Breast epithelium (tissue), 4 donors: Measurements from ENCODE around the gene PFKP. TPM values are rescaled to one million over a fixed set of nuclear protein-coding genes. Genes with fewer than 3 reads are reported as not detected.
A peak's percentile ranks its signal among the peaks of the same experiment; 100 is the strongest.

Source experiments
- DNase-seq, 2 donors: peaks; one replicate each; pipeline ENCODE4 v3.0.0-alpha.2; 2019; ENCODE audit warnings: low spot score in 2 of 2
- H3K27ac ChIP-seq, 2 donors: fragments of 200-600 bp; sonication (generic) in 1 of 2; one replicate each; pipeline ENCODE4 v1.5.1; 2016 to 2019; ENCODE audit warnings: mild to moderate bottlenecking in 1 of 2
- H3K27me3 ChIP-seq, 2 donors: fragments of 200-600 bp; sonication (generic) in 1 of 2; one replicate each; pipeline versions ENCODE4 v1.5.1 to v1.6.0; 2017 to 2019; ENCODE audit warnings: control low read depth in 1 of 2, mild to moderate bottlenecking in 1 of 2
- H3K36me3 ChIP-seq: fragments of 200-600 bp; one replicate; pipeline ENCODE4 v1.5.1; 2019
- H3K4me1 ChIP-seq, 2 donors: fragments of 200-600 bp; sonication (generic); one replicate each; pipeline ENCODE4 v1.5.1; 2016 to 2019; ENCODE audit warnings: control low read depth in 1 of 2
- H3K4me3 ChIP-seq, 3 donors: fragments of 200-600 bp; sonication (generic); 1 replicate in 2 of 3; 2 replicates in 1 of 3; pipeline ENCODE4 v1.5.1; 2016 to 2019; ENCODE audit warnings: mild to moderate bottlenecking in 3 of 3, moderate library complexity in 2 of 3
- H3K9me3 ChIP-seq, 2 donors: fragments of 200-600 bp; sonication (generic) in 1 of 2; one replicate each; pipeline ENCODE4 v1.5.1; 2016 to 2019; ENCODE audit warnings: control low read depth in 1 of 2
- CTCF ChIP-seq, 3 donors: fragments of 450-650 bp; IDR thresholded peaks; one replicate each; pipeline ENCODE4 v1.5.1; 2016 to 2017; ENCODE audit warnings: antibody characterized with exemption in 3 of 3, mild to moderate bottlenecking in 3 of 3, moderate library complexity in 3 of 3
- POLR2A ChIP-seq: fragments of 450-650 bp; IDR thresholded peaks from one replicate; pipeline ENCODE4 v1.6.1; 2016; ENCODE audit warnings: antibody characterized with exemption, mild to moderate bottlenecking, moderate library complexity
- POLR2AphosphoS5 ChIP-seq, 3 donors: sonication (generic); formaldehyde crosslinking; IDR thresholded peaks; one replicate each; pipeline ENCODE4 v1.6.1; 2017; ENCODE audit warnings: antibody characterized with exemption in 3 of 3
- intact Hi-C: fragments of 100-400 bp; cut with DNase I; formaldehyde crosslinking; loops from one replicate; pipeline ENCODE4 v1.15.1; 2023; ENCODE audit warnings: low total_unique reads
- total RNA-seq, 3 donors: library from RNA; depleted of rRNA; stranded (reverse); fragments of >200 nt; gene quantifications; one replicate each; pipeline ENCODE4 v1.1.0, GENCODE V29; 2016

Gene PFKP
- total RNA-seq, 3 donors from 2014 or later, result 16.0 to 37.0 (median 32.9) TPM

GRCh38 chr10:3099291-3100092, 32.1 kb downstream of the PFKP start:
- DNase-seq, result no peak

DNA sequence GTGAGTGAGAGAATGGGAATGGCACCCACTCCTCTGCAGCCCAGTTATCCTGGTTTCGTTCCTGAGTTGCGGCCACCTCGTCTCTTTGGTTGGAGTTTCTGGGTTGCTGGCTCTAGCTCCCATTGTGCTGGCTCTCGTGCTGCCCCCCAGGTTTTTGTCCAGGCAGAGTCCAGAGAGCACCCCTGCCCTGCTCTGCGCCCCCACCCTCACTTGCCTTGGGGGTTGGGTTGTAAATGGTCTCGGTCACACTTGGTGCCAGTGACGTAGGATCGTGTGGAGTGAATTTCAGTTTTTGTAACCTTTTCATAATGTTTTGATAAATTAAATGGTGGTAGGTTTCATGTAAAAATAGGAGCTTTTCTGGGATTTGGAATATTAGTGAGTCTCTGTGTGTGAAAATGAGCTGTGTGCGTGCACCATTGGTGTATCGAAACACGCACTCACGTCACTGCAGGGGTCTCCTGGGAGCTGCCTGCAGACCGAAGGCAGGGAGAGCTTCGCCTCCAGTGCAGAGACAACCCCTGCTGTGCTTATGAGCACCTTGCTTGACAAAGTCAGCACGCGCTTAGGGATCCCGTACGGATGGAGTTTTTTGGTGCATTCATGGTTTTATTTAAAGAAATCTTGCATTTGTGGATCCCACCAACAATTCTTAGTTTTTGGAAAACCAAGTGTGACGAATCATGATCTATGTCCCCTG, 32.9 kb downstream of the PFKP start:
- Histone ChIP-seq H3K27me3 (no peaks in the 10 kb centered on the region), H3K36me3 (no peaks in the 10 kb centered on the region), H3K27ac (no peak overlapping the region), H3K4me3 (no peak overlapping the region), H3K9me3 (no peaks in the 10 kb centered on the region), H3K4me1 (peaks cover 0 to 8% of the 10 kb centered on the region in 2 donors)
- DNase-seq, result no peak
- TF ChIP-seq POLR2AphosphoS5 (IDR thresholded peaks at IDR 0.05) (no peak), CTCF (IDR thresholded peaks at IDR 0.05) (no peak), POLR2A (no peak)
- intact Hi-C loops, result no loop called here

More at GRCh38 chr10:3099291-3100092, 32.1 kb downstream of the PFKP start:
- Histone ChIP-seq H3K9me3 (no peaks in the 10 kb centered on the region), H3K27me3 (no peaks in the 10 kb centered on the region), H3K4me1 (peaks cover 0 to 8% of the 10 kb centered on the region in 2 donors), H3K36me3 (no peaks in the 10 kb centered on the region), H3K4me3 (no peak overlapping the region), H3K27ac (no peak overlapping the region)
- intact Hi-C loops, result no loop called here
- TF ChIP-seq POLR2A, result no peak
- TF ChIP-seq POLR2AphosphoS5 (IDR thresholded peaks at IDR 0.05), result no peak
- TF ChIP-seq CTCF (IDR thresholded peaks at IDR 0.05), result no peak

GRCh38 chr10:3100856-3101640, 33.7 kb downstream of the PFKP start:
- Histone ChIP-seq H3K27me3 (no peaks in the 10 kb centered on the region), H3K4me1 (peaks cover 0 to 3% of the 10 kb centered on the region in 2 donors), H3K4me3 (no peak overlapping the region), H3K36me3 (no peaks in the 10 kb centered on the region), H3K9me3 (no peaks in the 10 kb centered on the region), H3K27ac (no peak overlapping the region)
- intact Hi-C loops, result no loop called here
- TF ChIP-seq POLR2A (no peak), POLR2AphosphoS5 (IDR thresholded peaks at IDR 0.05) (no peak), CTCF (IDR thresholded peaks at IDR 0.05) (no peak)
- DNase-seq, result no peak

DNA sequence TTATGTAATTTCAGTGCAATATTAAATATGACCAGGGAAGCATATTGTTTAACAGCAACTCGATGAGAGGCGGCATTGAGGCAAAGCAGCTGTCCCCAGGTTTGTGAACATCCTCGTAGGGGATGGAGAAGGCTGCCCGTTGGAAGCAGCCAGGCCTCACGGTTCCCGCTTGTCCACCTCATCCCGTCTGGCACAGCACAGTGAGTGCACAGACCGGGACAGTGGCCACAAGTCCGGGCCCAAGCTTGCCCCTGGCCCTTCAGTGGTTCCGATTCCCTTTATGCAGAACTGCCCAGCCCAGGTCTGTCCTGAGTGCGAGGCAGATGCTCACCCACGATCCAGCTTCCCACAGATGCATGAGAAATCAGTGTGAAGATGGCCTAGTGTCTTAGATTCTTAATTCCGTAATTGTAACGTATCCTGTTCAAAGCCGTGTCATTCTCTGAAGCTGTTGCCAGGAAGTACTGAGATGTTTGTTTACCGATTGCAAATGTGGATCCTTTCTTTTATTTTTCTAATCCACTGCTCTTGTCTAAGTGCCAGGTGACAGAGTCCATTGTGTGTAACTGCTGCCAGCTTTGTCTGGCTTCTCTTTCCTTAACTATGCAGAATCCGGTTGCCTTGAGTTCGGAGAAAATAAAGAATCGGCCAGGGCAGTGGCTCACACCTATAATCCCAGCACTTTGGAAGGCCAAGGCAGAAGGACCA, 35.5 kb downstream of the PFKP start:
- H3K4me1 ChIP-seq, result no peaks in the 10 kb centered on the region
- no peak overlapping the region for H3K4me3 ChIP-seq
- H3K9me3 ChIP-seq, result no peaks in the 10 kb centered on the region
- TF ChIP-seq CTCF (IDR thresholded peaks at IDR 0.05) (no peak), POLR2AphosphoS5 (IDR thresholded peaks at IDR 0.05) (no peak), POLR2A (no peak)
- intact Hi-C loops, result no loop called here
- DNase-seq, result no peak
- no peaks in the 10 kb centered on the region for H3K36me3 ChIP-seq
- H3K27ac ChIP-seq, result peak overlapping the region; percentile 78 to 86
- H3K27me3 ChIP-seq, result no peaks in the 10 kb centered on the region
